Measurements from ENCODE around the gene CEP131. TPM values are rescaled to one million over a fixed set of nuclear protein-coding genes. Genes with fewer than 3 reads are reported as not detected.

Gene CEP131
- total RNA-seq, 2 experiments from 2014 or later: 12.9 to 13.8 TPM

DNA sequence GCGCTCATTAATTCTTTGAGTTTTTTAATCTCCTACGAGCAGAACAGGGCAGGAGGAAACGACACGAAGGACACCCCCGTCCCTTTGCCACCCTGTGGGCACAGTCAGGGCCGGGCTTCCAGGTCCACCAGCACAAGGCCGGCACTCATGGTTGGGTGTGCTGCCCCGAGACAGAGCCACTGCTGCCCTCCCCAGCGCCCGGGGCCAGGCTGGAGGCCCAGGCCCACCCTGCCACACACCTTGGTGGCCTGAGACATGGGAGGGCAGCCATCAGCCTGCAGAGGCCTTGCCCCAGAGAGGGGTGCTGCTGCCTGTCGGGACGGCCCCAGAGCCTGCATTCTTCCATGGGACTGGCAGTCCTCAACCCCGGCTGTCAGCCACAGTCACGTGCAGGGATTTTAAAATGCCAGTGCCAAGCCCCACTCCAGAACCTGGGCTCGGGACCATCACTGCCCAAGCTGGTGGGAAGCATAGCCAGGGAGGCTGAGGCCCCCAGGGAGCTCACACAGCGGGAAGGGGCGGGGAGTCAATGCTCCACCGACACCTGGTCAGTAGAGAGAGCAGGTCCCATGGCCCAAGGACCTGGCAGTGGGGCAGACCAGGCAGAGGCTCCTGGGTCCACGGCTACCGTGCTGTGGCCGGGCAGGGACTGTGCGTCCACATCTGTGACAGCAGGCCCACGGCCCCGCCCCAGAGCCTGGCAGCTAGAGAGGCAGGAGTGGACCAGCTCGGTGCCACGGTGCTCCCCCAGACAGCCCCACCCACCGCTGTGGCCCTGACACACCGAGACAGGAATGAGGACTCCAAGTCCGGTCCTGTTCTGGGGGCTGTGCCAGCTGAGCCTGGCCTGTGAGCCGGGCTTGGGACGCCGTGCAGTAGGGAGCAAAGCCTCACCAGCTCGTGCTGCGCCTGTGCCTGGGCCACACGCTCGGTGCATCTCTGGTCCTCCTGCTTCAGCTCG lies 27.5 kb downstream of the CEP131 start:
- POLR2A ChIA-PET: no interaction called here
- CTCF ChIA-PET: no interaction called here

DNA sequence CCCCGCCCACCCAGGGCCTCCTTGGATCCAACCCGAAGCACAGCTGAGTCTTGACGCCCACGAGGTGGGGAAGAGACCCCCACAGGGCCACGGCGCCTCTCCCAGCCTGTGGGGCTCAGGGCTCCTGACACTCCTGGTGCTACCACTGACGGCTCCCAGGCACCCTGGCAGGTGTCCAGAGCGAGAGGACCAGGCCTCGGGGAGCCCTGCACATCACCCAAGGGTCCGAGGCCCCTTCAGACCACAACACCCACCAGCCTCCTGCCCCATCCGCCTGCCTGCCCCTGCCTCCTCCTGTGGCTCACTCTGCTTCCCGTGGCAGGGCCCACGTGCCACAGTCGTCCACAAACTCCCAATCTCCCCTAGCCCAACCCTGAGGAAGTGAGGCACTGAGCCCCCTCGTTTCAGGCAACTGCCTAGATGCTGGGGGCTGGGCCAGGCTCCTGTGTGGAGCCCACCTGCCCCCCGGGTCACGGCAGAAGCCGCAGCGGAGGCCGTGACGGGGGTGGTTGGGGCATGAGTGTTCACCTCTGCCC lies 28.5 kb downstream of the CEP131 start:
- CTCF ChIA-PET: no interaction called here

DNA sequence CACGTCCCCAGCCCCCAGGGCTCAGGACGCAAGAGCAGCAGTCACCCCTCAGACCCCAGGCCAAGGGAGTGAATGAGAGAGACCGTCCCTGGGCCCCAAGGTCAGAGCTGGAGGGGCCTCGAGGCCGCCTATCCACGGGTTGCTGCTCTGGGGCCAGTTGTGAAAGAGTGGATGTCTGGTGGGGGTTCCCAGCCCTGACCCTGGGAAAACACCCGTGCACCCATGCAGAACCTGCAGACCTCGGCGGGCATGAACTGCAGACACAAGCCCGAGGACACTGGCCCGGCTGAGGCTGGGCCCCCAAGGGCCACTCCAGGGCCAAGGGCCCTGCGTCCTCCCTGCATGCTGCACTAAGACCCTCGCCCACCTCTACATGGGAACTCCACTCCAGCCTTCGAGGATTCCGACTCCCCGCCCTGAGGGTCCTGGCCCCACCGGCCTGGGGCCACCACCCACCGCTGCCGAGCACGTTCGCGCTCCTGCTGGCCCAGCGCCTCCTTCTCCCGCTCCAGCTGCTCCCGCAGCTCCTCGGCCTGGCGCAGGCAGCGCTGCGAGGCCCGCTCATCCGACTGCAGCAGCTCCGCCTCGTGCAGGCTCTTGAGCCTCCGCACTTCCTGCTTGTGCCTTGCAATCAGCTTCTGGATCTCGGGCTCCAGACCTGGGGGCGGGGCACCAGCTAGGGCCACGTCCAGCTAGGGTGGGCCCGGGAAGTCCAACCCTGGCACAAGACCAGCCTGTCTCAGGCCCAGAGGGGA lies 29.1 kb downstream of the CEP131 start:
- CTCF ChIA-PET: no interaction called here
- POLR2A ChIA-PET: no interaction called here

More for the DNA sequence above, 28.5 kb downstream of the CEP131 start:
- POLR2A ChIA-PET: no interaction called here

DNA sequence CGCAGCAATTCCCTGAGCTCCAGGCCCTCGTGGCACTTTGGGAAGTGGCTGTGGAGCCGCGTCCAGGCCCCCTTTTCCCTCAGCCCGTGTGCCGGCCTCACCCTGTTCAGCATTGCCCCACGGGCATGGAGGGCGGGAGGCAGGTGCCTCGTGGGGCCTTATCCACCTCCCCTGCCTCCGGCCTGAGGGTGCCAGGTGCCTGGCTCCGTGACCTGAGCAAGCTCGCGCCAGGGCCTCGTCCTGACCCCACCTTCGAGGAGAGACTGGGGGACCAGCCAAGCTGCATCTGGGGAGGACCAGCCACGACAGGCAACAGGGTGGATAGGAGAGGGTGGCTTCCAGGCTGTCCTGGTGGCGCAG lies 29.7 kb downstream of the CEP131 start:
- ChIA-PET POLR2A (no interaction called here), CTCF (no interaction called here)

DNA sequence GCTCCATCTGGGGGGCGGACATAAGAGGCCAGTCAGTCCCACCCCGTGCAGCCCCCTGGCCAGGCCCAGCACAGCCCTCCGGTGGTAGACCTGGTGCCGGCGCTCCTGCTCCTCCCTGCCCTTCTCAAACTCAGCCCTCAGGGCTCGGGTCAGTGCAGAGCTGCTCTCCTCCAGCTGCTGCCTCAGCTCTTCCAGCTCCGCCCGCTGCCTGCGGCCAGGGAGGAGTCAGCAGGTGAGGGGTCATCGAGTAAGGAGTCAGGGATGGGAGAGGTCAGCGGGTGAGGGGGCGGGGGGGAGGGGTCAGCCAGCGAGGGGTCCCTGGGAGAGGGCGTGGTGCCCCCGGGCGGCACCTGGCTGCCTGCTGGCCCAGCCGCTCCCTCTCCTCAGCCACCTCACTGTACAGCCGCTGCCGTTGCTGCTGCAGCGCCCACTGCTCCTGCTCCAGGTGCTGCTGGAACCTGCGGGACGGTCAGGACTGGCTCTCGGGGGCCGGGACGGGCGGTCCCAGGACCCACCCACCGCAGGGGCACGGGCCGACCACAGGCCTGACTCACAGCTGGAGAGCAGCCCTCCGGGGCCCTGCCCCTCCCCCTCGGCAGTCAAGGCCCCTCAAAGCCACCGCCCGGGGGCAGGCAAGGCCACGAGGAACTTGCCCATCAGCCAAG lies 30.2 kb downstream of the CEP131 start:
- ChIA-PET CTCF (no interaction called here), POLR2A (no interaction called here)

DNA sequence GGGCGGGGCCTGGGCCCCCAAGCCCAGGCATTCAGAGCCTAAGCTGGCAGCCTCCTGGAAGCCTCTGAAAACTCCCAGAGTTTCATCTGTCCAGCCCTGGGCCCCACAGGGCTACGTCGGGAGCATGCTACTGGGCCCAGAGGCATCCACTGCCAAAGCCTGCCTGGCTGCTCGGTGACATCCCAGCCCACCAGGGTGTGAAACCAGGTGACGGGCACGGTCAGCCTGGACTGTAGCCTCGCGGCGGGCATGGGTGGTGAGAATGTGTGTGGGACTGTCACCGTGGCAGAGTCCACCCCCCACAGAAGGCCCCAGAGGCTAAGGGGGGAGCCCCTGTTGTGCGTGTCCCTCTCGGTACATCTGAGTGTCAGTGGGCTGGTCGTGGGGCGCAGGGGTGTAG lies 31.1 kb downstream of the CEP131 start:
- CTCF ChIA-PET: no interaction called here
- POLR2A ChIA-PET: no interaction called here

DNA sequence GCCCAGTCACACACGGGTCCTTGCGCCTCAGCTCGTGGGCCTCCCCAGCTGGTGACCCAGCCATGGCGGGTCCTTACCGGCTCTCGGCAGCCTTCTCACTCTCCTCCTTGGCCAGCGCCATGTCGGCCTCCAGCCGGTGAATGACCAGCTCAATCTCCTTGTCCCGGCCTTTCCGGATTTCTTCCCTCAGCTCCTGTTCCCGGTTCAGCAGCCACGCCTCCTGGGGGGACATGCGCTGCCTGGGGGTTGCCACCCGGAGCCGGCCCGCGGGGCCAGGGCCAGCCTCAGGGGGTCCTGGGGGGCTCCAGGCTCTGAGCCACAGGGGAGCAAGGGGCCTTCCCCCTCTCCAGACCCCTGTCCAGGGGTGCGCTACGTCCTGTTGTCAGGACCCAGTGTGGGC lies 31.6 kb downstream of the CEP131 start:
- ChIA-PET POLR2A (no interaction called here), CTCF (no interaction called here)

DNA sequence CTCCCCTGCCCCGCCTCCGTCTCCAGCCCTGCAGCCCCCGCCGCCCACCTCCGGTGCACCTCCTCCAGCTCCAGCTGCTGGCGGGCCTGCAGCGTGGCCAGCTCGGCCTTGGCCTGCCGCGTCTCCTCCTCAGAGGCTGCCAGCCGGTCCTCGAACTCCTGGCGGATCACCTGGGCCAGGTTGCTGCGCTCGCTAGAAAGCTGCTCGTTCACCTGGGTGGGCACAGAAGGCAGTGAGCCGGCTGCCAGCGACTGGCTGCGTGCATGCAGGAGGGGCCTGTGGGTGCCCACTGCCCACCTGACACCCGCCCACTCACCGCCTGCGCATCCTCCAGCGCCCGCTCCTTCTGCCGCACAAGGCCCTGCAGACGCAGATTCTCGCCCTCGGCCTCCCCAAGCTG lies 32.2 kb downstream of the CEP131 start:
- ChIA-PET POLR2A (no interaction called here), CTCF (no interaction called here)

DNA sequence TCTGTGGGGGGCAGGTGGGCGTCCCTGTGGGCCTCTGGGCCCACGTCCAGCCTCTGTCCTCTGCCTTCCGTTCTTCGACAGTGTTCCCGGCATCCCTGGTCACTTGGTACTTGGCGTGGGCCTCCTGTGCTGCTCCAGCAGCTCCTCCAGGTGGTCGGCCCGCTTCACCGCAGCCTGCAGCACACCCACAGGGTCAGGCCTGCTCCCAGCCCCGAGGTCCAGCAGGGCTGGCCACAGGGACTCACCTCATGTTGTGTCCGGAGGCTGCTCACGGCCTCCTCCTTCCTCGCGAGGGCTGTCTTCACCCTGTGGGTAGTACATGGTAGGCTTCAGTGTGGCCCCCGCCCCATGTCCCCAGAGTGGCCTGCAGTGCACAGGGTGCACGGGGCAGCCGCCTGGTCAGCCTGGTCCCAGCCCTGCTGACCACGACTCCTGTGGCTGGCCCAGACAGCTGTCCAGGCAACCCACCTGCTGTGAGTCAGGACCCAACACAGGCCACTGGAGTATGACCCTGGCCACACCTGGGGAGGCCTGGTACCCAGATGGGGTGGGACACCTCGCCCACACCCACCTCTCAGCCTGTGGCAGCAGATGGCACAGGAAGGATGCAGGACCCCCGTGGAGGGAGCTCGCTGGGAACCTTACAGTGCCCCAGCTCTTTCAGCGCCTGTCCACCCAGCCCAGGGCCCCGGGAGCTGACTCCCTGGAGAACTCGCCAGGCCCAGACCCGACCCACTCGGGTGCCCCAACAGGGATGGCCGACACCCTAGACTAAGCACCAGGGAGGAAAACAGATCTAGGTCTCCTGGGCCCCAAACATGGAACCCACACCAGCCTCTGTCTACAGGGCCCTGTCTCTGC lies 32.9 kb downstream of the CEP131 start:
- POLR2A ChIA-PET: no interaction called here
- CTCF ChIA-PET: no interaction called here

DNA sequence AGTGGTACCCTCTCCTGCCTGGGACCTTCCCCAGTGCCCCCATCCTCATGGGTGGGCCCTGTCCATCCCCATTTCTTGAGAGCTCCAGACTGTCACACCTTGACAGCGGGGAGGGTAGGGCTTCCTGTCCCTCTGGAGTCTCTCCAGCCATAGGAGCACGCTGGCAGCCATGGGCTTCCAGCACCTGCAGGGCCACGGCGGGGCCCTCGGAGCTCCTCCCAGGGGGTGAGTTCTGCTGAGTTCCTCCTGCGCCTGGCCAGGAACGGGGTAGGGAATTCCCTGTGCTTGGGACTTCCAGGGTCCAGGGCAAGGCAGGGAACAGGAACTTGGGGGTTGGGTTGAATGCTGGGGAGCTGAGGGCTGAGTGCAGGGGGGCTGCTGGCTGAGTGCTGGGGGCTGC lies 33.7 kb downstream of the CEP131 start:
- ChIA-PET POLR2A (no interaction called here), CTCF (interaction anchor here (0.6 kb wide), 1 partner anchor 179 kb away, joined by 4 read pairs; no protein-coding TSS in a partner anchor)

DNA sequence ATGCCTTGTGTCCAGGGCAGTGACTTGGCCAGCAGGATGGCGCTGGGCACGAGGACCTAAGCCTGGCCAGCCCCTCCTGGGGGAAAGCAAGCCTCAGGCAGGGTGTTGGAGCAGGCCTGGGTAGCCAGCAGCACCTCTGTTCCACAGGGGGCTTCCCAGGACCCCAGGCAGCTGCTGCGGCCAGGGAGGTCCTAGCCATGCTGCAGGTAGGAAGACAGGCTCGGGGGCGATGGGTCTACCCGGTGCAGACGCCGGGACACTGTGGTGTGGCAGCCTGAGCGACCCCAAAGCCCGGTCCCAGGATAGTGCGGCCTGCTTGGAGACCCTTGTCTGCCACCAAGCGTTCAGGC lies 34.3 kb downstream of the CEP131 start:
- ChIA-PET POLR2A (no interaction called here), CTCF (no interaction called here)

DNA sequence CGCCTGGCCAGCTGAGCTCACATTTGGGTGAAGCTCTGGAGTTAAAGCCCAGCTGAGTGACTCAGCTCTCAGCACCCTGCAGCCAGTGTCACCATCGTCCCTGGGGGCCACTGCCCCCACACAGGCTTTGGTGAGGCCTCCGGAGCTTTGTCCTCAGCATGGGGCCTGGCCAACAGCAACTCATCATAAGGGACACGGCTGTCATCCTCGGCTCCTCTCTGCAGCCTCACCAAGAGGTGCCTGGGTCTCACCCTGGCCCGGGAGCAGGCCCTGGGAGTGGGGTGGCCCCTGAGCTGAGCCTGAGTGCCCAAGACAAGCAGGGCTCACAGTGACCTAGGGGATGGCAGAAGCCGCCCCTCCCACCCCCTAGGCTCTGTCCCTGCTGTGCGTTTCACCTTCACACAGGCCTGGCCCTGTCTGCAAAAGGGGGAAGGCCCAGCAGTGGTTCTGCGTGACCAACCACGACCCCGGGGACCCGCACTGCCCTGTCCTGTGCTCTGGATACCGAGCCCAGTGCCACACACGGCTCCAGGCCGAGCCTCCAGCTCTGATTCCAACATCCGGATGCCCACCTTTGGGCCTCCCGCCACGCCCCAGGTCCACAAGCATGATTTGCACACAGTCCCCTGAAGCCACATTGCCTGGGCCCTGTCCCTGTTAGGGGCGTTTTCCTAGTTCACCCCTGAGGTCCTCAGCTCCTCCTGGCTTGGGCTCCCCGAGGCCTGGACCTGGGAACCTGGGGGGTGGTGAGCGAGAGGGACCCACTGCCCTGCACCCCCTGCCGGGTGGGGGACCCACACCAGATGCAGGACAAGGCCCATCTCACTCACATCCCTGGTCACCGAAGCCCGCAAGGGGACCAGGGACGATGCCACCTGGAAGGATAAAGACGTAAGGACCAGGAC lies 34.9 kb downstream of the CEP131 start:
- CTCF ChIA-PET: no interaction called here
- POLR2A ChIA-PET: no interaction called here

DNA sequence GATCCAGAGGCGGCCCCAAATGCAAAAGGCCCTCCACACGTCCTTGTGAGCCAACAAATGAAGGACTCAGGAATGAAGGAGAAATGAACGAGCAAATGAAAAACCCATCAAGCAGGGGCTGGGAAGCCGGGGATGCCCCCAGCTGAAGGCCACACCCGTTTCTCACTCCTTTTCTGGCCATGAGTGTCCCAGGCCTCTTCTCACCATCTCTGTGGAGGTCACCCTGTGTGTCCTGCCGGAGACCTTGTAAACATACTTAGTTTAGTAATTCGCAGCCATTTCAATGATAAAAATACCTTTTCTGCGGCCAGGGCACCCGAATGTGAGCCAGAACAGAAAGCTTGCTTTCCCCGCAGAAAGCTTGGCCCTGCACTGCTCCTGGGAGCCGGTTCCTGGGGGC lies 35.6 kb downstream of the CEP131 start:
- CTCF ChIA-PET: no interaction called here

DNA sequence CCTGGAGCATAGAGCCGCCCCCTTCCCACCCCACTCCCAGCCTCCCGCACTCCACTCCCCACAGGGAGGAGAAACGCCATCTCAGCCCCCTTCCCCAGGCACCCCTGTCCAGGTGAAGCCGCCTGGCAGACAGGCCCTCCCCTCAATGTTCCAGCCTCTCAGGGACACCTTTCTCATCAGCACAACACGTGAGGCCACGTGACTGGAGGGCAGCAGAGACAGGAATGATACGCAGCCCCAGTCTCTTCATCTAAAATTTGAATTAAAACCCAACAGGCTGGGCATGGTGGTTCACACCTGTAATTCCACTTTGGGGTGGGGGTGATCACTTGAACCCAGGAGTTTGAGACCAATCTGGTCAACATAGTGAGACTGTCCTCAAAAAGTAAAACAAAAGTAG lies 36.6 kb downstream of the CEP131 start:
- CTCF ChIA-PET: no interaction called here
- POLR2A ChIA-PET: no interaction called here

More for the DNA sequence above, 35.6 kb downstream of the CEP131 start:
- POLR2A ChIA-PET: no interaction called here

DNA sequence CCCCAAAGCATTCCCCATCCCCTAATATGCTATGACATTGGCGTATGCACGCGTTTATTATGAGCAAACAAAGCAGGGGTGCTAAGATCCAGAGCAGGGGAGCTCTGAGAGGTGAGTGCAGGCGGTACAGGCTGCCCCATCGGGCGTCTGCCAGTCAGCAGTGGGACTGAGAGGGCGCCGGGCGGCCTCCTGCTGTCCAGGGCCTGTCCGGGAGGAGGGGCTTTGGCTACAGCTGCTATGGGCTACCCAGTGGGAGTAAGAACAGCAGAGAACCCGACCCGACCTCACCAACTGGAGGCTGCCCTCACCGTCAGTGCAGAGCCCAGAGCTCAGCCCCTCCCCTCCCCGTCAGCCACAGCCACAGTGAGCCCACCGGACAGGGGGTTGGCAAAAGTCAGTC lies 38.2 kb downstream of the CEP131 start:
- ChIA-PET CTCF (no interaction called here), POLR2A (no interaction called here)

DNA sequence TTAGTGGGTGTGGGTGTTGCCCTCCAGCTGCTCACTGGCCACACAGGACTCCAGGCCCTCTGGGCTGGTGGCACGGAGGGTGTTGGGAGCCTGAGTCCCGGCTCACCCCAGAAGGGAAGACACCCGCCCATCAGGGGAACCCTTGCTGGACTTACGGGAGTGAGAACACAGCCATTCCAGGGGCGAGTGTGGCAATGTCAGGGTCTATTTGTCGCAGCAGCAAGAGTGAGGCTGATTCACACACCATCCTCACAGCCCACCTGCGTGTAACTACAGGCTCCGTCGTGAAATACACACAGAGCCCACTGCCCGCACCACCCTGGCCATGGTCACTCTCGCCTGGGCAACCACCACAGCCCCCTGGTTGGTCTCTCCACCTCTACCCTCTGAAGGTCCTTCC lies 39.0 kb downstream of the CEP131 start:
- CTCF ChIA-PET: no interaction called here

DNA sequence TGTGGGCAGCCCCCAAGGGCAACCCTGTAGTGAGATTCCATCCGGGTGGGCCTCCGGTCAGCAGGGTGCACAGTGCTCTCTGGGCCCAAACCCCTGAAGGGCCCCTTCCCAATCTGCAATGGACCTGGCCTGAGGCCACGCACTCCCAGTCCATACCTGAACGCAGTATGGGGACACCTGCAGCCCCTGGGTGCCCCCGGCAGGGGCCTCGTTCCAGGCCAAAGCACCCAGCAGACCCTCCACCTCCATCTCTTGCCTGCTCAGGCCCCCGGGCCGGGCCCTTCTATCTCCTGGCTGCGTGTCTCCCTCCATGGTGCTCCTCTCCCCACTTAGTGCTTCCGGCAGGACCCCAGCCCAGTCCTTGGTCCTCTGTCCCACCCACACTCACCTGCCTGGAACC lies 39.4 kb downstream of the CEP131 start:
- POLR2A ChIA-PET: no interaction called here
- CTCF ChIA-PET: no interaction called here

More for the DNA sequence above, 39.0 kb downstream of the CEP131 start:
- POLR2A ChIA-PET: no interaction called here

DNA sequence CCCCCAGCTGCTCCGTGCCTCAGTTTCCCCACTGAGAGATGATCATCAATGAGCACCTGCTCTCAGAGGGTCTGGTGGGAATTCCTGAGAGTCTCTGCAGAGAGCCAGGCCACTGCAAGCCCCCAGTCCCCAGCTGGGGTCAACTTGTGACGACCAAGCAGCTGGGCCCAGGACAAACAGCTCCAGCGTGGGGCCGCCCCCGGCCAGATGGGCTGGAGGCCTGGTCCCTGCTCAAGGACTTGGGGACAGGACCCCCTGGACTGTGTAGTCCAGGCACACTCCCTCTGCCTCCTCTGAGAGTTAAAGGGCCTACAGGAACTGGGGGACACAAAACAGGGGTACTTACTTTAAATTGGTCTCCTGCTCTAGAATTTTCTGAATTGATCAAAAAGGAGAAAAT lies 40.2 kb downstream of the CEP131 start:
- CTCF ChIA-PET: no interaction called here

DNA sequence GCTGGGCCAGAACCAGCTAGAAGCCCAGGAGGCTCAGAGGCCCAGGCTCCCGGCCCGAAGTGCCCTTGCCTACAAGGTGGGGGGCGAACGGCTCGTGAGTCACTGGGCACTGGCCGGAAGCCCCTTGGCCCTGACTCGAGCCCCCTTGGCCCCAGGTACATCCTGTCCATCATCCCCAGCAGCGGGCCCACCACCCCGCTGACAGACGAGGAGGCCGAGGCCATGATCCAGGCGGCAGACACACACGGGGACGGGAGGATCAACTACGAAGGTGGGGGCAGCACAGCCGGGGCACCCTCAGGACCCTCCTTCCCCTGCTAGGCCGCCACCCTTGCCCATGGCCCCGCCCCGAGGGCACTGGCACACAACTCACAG lies 41.0 kb downstream of the CEP131 start:
- ChIA-PET CTCF (no interaction called here), POLR2A (no interaction called here)

More for the DNA sequence above, 40.2 kb downstream of the CEP131 start:
- POLR2A ChIA-PET: no interaction called here

All from activated CD8-positive, alpha-beta memory T cell treated with anti-CD3 and anti-CD28 coated beads for 36 hours (primary cell).